ENCODE data around the gene ARAP2.

Gene ARAP2

DNA sequence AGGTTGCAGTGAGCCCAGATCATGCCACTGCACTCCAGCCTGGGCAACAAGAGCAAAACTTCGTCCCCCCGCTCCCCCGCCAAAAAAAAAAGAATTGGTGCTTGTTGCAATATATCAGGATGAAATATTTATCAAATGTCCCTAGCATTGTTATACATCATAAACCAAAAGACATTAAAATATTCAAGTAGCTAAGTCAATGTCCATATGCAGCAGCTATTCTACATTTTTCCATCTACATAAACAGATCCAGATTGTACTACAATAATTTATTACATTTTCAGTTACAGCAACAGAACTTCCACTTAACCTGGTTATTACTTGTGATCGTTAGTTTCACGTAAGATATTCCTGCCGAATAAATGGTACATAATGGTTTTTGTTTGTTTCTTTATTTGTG is 64.1 kb downstream of the ARAP2 start (continued):
- TF ChIP-seq ZNF324 (tag by site-specific recombination; IDR thresholded peaks at IDR 0.05): no peak
- TF ChIP-seq ZNF350 (tag by site-specific recombination; IDR thresholded peaks at IDR 0.05): no peak
- no peak for TF ChIP-seq ZNF48 (tag by site-specific recombination; IDR thresholded peaks at IDR 0.05)
- TF ChIP-seq, protein P1, sequence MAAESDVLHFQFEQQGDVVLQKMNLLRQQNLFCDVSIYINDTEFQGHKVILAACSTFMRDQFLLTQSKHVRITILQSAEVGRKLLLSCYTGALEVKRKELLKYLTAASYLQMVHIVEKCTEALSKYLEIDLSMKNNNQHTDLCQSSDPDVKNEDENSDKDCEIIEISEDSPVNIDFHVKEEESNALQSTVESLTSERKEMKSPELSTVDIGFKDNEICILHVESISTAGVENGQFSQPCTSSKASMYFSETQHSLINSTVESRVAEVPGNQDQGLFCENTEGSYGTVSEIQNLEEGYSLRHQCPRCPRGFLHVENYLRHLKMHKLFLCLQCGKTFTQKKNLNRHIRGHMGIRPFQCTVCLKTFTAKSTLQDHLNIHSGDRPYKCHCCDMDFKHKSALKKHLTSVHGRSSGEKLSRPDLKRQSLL (tag by site-specific recombination; IDR thresholded peaks at IDR 0.05): no peak
- no peak for TF ChIP-seq ZNF223 (tag by site-specific recombination; IDR thresholded peaks at IDR 0.05)

DNA sequence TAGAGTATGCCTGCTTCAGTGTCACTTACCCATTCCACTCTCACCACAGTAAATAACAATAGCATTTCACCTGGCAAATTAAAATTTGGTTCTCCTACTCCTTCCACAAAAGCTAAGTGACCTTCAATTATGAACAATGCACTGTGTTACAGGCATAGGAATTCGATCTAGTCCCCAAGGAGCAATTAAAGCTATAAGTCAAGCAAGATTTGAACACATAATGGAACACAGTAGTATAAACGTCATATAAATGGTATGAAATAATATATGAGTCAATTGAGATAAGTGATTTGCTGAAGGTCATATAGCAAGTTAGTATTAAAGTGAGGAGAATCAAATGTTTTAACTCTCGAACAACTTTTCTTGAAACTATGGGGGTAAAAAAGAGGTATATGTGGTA is 65.8 kb downstream of the ARAP2 start:
- no peaks in the 10 kb centered on the region for H3K9me3 ChIP-seq (ENCODE audit: control insufficient read depth, insufficient read depth, low read depth, low read length)
- H3K4me1 ChIP-seq (ENCODE audit: control insufficient read depth, insufficient read depth, low read length): no peaks in the 10 kb centered on the region
- no peak overlapping the region for H3K4me3 ChIP-seq (ENCODE audit: low read depth, low read length)
- ChIA-PET POLR2A (no interaction called here), CTCF (no interaction called here)
- no peaks in the 10 kb centered on the region for H3K36me3 ChIP-seq (ENCODE audit: control insufficient read depth in 2 of 2, insufficient read depth in 1 of 2, low read length in 2 of 2)
- no peak overlapping the region for H3K27ac ChIP-seq (ENCODE audit: extremely low read depth, low read depth, low read length)
- TF ChIP-seq KLF8 (tag by site-specific recombination; IDR thresholded peaks at IDR 0.05) (peak; percentile 67), ZNF629 (tag by site-specific recombination; IDR thresholded peaks at IDR 0.05) (peak; percentile 55), ZEB2 (tag by site-specific recombination; IDR thresholded peaks at IDR 0.05) (peak; percentile 38; the same call in 1 of the 2 replicates), ZBTB17 (tag by site-specific recombination; IDR thresholded peaks at IDR 0.05) (peak; percentile 55), ZNF830 (tag by site-specific recombination; IDR thresholded peaks at IDR 0.05; ENCODE audit: low read depth) (no peak), ZNF843 (tag by site-specific recombination; IDR thresholded peaks at IDR 0.05) (peak; percentile 93), BCL11A (tag by site-specific recombination; IDR thresholded peaks at IDR 0.05; ENCODE audit: low read depth) (peak; percentile 85; the same call in 1 of the 2 replicates), KLF10 (tag by site-specific recombination; IDR thresholded peaks at IDR 0.05) (no peak), ZNF335 (tag by site-specific recombination; conservative IDR thresholded peaks at IDR 0.05) (no peak), ZNF654 (tag by site-specific recombination; IDR thresholded peaks at IDR 0.05; ENCODE audit: low read depth) (0 out of 2 replicates have a peak, but pooled peaks have one; percentile 11), SP7 (tag by site-specific recombination; IDR thresholded peaks at IDR 0.05) (peak; percentile 24; the same call in 1 of the 2 replicates), ZNF16 (tag by site-specific recombination; IDR thresholded peaks at IDR 0.05; ENCODE audit: low read depth) (no peak), WT1 (tag by site-specific recombination; IDR thresholded peaks at IDR 0.05) (peak; percentile 86)
- TF ChIP-seq, protein P2, sequence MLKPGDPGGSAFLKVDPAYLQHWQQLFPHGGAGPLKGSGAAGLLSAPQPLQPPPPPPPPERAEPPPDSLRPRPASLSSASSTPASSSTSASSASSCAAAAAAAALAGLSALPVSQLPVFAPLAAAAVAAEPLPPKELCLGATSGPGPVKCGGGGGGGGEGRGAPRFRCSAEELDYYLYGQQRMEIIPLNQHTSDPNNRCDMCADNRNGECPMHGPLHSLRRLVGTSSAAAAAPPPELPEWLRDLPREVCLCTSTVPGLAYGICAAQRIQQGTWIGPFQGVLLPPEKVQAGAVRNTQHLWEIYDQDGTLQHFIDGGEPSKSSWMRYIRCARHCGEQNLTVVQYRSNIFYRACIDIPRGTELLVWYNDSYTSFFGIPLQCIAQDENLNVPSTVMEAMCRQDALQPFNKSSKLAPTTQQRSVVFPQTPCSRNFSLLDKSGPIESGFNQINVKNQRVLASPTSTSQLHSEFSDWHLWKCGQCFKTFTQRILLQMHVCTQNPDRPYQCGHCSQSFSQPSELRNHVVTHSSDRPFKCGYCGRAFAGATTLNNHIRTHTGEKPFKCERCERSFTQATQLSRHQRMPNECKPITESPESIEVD (tag by site-specific recombination; IDR thresholded peaks at IDR 0.05): peak; percentile 86
- TF ChIP-seq, protein P3, sequence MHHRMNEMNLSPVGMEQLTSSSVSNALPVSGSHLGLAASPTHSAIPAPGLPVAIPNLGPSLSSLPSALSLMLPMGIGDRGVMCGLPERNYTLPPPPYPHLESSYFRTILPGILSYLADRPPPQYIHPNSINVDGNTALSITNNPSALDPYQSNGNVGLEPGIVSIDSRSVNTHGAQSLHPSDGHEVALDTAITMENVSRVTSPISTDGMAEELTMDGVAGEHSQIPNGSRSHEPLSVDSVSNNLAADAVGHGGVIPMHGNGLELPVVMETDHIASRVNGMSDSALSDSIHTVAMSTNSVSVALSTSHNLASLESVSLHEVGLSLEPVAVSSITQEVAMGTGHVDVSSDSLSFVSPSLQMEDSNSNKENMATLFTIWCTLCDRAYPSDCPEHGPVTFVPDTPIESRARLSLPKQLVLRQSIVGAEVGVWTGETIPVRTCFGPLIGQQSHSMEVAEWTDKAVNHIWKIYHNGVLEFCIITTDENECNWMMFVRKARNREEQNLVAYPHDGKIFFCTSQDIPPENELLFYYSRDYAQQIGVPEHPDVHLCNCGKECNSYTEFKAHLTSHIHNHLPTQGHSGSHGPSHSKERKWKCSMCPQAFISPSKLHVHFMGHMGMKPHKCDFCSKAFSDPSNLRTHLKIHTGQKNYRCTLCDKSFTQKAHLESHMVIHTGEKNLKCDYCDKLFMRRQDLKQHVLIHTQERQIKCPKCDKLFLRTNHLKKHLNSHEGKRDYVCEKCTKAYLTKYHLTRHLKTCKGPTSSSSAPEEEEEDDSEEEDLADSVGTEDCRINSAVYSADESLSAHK (tag by site-specific recombination; IDR thresholded peaks at IDR 0.05): peak; percentile 36
- TF ChIP-seq, protein P4, sequence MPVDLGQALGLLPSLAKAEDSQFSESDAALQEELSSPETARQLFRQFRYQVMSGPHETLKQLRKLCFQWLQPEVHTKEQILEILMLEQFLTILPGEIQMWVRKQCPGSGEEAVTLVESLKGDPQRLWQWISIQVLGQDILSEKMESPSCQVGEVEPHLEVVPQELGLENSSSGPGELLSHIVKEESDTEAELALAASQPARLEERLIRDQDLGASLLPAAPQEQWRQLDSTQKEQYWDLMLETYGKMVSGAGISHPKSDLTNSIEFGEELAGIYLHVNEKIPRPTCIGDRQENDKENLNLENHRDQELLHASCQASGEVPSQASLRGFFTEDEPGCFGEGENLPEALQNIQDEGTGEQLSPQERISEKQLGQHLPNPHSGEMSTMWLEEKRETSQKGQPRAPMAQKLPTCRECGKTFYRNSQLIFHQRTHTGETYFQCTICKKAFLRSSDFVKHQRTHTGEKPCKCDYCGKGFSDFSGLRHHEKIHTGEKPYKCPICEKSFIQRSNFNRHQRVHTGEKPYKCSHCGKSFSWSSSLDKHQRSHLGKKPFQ (tag by site-specific recombination; IDR thresholded peaks at IDR 0.05): 0 out of 2 replicates have a peak, but pooled peaks have one; percentile 20
- TF ChIP-seq, protein P5, sequence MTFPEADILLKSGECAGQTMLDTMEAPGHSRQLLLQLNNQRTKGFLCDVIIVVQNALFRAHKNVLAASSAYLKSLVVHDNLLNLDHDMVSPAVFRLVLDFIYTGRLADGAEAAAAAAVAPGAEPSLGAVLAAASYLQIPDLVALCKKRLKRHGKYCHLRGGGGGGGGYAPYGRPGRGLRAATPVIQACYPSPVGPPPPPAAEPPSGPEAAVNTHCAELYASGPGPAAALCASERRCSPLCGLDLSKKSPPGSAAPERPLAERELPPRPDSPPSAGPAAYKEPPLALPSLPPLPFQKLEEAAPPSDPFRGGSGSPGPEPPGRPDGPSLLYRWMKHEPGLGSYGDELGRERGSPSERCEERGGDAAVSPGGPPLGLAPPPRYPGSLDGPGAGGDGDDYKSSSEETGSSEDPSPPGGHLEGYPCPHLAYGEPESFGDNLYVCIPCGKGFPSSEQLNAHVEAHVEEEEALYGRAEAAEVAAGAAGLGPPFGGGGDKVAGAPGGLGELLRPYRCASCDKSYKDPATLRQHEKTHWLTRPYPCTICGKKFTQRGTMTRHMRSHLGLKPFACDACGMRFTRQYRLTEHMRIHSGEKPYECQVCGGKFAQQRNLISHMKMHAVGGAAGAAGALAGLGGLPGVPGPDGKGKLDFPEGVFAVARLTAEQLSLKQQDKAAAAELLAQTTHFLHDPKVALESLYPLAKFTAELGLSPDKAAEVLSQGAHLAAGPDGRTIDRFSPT (tag by site-specific recombination; IDR thresholded peaks at IDR 0.05): peak; percentile 73
- TF ChIP-seq, protein P6, sequence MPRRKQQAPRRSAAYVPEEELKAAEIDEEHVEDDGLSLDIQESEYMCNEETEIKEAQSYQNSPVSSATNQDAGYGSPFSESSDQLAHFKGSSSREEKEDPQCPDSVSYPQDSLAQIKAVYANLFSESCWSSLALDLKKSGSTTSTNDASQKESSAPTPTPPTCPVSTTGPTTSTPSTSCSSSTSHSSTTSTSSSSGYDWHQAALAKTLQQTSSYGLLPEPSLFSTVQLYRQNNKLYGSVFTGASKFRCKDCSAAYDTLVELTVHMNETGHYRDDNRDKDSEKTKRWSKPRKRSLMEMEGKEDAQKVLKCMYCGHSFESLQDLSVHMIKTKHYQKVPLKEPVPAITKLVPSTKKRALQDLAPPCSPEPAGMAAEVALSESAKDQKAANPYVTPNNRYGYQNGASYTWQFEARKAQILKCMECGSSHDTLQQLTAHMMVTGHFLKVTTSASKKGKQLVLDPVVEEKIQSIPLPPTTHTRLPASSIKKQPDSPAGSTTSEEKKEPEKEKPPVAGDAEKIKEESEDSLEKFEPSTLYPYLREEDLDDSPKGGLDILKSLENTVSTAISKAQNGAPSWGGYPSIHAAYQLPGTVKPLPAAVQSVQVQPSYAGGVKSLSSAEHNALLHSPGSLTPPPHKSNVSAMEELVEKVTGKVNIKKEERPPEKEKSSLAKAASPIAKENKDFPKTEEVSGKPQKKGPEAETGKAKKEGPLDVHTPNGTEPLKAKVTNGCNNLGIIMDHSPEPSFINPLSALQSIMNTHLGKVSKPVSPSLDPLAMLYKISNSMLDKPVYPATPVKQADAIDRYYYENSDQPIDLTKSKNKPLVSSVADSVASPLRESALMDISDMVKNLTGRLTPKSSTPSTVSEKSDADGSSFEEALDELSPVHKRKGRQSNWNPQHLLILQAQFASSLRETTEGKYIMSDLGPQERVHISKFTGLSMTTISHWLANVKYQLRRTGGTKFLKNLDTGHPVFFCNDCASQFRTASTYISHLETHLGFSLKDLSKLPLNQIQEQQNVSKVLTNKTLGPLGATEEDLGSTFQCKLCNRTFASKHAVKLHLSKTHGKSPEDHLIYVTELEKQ (tag by site-specific recombination; IDR thresholded peaks at IDR 0.05; ENCODE audit: borderline replicate concordance): 0 out of 2 replicates have a peak, but pooled peaks have one; percentile 15

Measured in HEK293 (cell line).